ENCODE measurements around the gene CHADL. TPM values are rescaled to one million over a fixed set of nuclear protein-coding genes. Genes with fewer than 3 reads are reported as not detected.

CHADL gene, protein sequence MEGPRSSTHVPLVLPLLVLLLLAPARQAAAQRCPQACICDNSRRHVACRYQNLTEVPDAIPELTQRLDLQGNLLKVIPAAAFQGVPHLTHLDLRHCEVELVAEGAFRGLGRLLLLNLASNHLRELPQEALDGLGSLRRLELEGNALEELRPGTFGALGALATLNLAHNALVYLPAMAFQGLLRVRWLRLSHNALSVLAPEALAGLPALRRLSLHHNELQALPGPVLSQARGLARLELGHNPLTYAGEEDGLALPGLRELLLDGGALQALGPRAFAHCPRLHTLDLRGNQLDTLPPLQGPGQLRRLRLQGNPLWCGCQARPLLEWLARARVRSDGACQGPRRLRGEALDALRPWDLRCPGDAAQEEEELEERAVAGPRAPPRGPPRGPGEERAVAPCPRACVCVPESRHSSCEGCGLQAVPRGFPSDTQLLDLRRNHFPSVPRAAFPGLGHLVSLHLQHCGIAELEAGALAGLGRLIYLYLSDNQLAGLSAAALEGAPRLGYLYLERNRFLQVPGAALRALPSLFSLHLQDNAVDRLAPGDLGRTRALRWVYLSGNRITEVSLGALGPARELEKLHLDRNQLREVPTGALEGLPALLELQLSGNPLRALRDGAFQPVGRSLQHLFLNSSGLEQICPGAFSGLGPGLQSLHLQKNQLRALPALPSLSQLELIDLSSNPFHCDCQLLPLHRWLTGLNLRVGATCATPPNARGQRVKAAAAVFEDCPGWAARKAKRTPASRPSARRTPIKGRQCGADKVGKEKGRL
- total RNA-seq (1 to 10 TPM in 4 of 5 donors, under 1 TPM in 1; 0.75 to 2.3 (median 1.2) TPM), total RNA-seq (0.04 to 1.9 (median 0.64) reads per million in 29 experiments)
- total RNA-seq (2013) = 0.55 TPM

DNA sequence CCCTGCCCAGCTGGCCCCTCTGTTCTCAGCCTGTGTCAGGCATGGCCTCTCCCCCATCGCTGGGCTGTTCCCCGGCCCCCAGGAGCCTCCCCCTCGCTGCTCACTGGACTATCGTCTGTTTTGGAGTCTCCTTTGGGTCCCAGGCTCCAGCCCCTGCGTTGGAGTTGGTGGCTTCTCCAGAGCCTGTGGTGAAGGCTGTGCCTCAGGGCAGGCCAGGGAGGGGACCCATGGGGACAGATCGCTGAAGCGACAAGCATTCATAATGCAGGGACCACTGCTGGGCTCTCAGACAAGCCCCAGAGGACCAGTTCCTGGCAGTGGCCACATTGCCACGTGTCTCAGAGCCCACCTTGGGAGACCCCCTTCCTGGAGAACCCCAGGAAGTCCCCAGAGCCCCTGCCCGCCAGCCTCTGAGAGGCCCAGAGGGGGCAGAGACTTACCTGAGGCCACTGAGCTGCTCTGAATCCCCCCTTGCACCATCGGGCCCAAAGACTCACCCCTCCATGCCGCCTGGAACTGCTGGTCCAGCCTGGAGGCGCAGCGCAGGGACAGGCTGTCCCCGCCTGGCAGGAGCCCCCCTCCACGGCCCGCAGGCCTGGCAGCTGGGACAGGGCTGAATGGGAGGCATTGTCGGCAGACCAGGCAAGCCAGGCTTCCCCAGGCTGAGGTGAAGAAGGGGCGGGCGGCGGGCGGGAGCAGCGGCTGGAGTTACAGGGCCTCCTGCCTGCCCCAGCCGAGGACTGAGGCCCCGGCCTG is at the start of gene CHADL:
Gene CHADL (minus strand): TSS at position 555 of the 756 bp plus-strand sequence. CDS start 50 bp downstream, at position 505.
- Histone ChIP-seq H3K9me3 (no peaks in the 10 kb centered on the region), H3K27ac (ENCODE audit: low read length) (no peak within 1 kb of the TSS), H3K4me3 (ENCODE audit: control insufficient read depth in 1 of 2, extremely low read depth in 1 of 2, low read length in 1 of 2) (no peak within 1 kb of the TSS), H3K36me3 (ENCODE audit: control insufficient read depth in 2 of 2, extremely low read depth in 1 of 2, insufficient read depth in 1 of 2, low read length in 1 of 2) (peaks cover 7% of the 10 kb centered on the region in 2 donors), H3K4me1 (ENCODE audit: control insufficient read depth in 1 of 2, extremely low read depth in 1 of 2, insufficient read depth in 2 of 2, low read length in 2 of 2) (peaks cover 0 to 12% of the 10 kb centered on the region in 2 experiments), H3K27me3 (replicated peaks in 1 of 2; ENCODE audit: control insufficient read depth in 2 of 2, extremely low read depth in 1 of 2, insufficient read depth in 2 of 2, low read length in 1 of 2) (no peaks in the 10 kb centered on the region)
- Mint-ChIP-seq H3K27me3 (no peaks in the 10 kb centered on the region), H3K4me3 (peak within 1 kb of the TSS in 1 of 3 donors; percentile 17), H3K9me3 (no peaks in the 10 kb centered on the region), H3K27ac (no peak within 1 kb of the TSS), H3K4me1 (peaks cover 6 to 13% (median 10%) of the 10 kb centered on the region in 3 donors), H3K36me3 (no peaks in the 10 kb centered on the region)
- CTCF ChIA-PET = no interaction called here
- DNase-seq (no peak), ATAC-seq (replicated peaks in 1 of 4) (no peak)
- POLR2A ChIA-PET = interaction anchor here in 1 of 2 donors (0.7 kb wide), 1 partner anchor 332 kb away, joined by 3 read pairs; no protein-coding TSS in a partner anchor
- WGBS (ENCODE audit: insufficient coverage) = 84% methylated on average over 24 of the region's 24 CpGs

DNA sequence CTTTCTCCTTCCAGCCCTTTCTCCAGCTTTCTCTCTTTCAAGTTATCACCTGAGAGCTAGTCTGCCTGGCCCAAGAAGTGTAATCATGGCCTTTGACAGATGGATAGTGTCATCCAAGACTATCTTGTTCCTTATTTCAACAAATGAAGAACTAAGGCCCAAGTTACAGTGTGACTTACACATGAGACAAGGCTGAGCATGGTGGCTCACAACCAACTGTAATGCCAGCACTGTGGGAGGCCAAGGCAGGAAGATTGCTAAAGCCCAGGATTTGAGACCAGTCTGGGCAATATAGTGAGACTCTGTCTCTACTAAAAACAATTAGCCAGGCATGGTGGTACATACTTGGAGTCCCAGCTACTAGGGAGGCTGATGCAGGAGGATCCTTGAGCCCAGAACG is 48.9 kb upstream of the CHADL start:
- ChIA-PET POLR2A (interaction anchor here in 1 of 2 donors (1.0 kb wide), 1 partner anchor 12 kb away, joined by 3 read pairs; the partner anchor contains the start of gene ZC3H7B), CTCF (no interaction called here)
- Mint-ChIP-seq H3K4me1 (peaks cover 9 to 17% (median 17%) of the 10 kb centered on the region in 3 donors), H3K36me3 (no peaks in the 10 kb centered on the region), H3K27ac (no peak overlapping the region), H3K4me3 (no peak overlapping the region), H3K9me3 (no peaks in the 10 kb centered on the region), H3K27me3 (no peaks in the 10 kb centered on the region)
- H3K9me3 ChIP-seq = no peaks in the 10 kb centered on the region
- peaks cover 10 to 16% of the 10 kb centered on the region in 2 experiments for H3K4me1 ChIP-seq (ENCODE audit: control insufficient read depth in 1 of 2, extremely low read depth in 1 of 2, insufficient read depth in 2 of 2, low read length in 2 of 2)
- ATAC-seq (replicated peaks in 1 of 4) = no peak
- no CpG with 5 or more reads among the region's 1 CpG for WGBS (ENCODE audit: insufficient coverage)
- peaks cover 0 to 2% of the 10 kb centered on the region in 2 donors for H3K36me3 ChIP-seq (ENCODE audit: control insufficient read depth in 2 of 2, extremely low read depth in 1 of 2, insufficient read depth in 1 of 2, low read length in 1 of 2)
- H3K27me3 ChIP-seq (replicated peaks in 1 of 2; ENCODE audit: control insufficient read depth in 2 of 2, extremely low read depth in 1 of 2, insufficient read depth in 2 of 2, low read length in 1 of 2) = no peaks in the 10 kb centered on the region
- DNase-seq = no peak
- no peak overlapping the region for H3K27ac ChIP-seq (ENCODE audit: low read length)
- no peak overlapping the region for H3K4me3 ChIP-seq (ENCODE audit: control insufficient read depth in 1 of 2, extremely low read depth in 1 of 2, low read length in 1 of 2)

- Mint-ChIP-seq H3K27ac (peak overlapping the region; percentile 82 to 86), H3K4me1 (peaks cover 13 to 25% (median 24%) of the 10 kb centered on the region in 3 donors), H3K4me3 (peak overlapping the region; percentile 29 to 56 (median 49)), H3K9me3 (no peaks in the 10 kb centered on the region), H3K27me3 (no peaks in the 10 kb centered on the region), H3K36me3 (peaks cover 3% of the 10 kb centered on the region)
- H3K36me3 ChIP-seq (ENCODE audit: control insufficient read depth in 2 of 2, extremely low read depth in 1 of 2, insufficient read depth in 1 of 2, low read length in 1 of 2) = peaks cover 0 to 12% of the 10 kb centered on the region in 2 donors
- H3K9me3 ChIP-seq = no peaks in the 10 kb centered on the region
- no peak for DNase-seq
- H3K27ac ChIP-seq (ENCODE audit: low read length) = no peak overlapping the region
- POLR2A ChIA-PET = interaction anchor here (0.6 to 1.0 kb wide), 3 partner anchors 13 to 72 kb away, joined by 3 to 8 read pairs (median 3); partner anchors contain the start of gene ZC3H7B (in 1 of the 2)
- no peak overlapping the region for H3K4me3 ChIP-seq (ENCODE audit: control insufficient read depth in 1 of 2, extremely low read depth in 1 of 2, low read length in 1 of 2)
- ATAC-seq (replicated peaks in 1 of 4) = no peak
- no peaks in the 10 kb centered on the region for H3K27me3 ChIP-seq (replicated peaks in 1 of 2; ENCODE audit: control insufficient read depth in 2 of 2, extremely low read depth in 1 of 2, insufficient read depth in 2 of 2, low read length in 1 of 2)
- CTCF ChIA-PET = no interaction called here
- peaks cover 12 to 25% of the 10 kb centered on the region in 2 experiments for H3K4me1 ChIP-seq (ENCODE audit: control insufficient read depth in 1 of 2, extremely low read depth in 1 of 2, insufficient read depth in 2 of 2, low read length in 2 of 2)
- WGBS (ENCODE audit: insufficient coverage) = 96% methylated on average over 3 of the region's 9 CpGs
Observed at GRCh38 chr22:41288245-41288946, 47.7 kb upstream of the CHADL start.

DNA sequence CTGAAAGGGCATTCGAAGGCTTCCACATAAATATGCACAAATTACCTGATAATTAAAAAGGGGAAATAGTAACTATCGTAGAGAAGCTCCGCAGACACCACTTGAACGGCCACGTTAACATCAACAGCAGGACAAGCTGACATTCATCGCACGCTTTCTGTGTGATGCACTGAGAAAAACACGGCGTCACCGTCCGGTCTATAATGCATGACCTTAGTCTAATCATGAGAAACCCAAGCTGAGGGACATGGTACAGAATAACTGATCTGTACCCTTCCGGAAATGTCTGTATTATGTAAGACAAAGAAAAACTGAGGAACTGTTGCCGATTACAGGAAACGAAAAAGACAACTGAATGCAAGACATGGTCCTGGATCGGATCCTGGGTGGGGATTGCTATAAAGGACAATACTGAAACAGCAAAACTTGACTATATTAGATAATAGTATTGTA is 45.9 kb upstream of the CHADL start:
- POLR2A ChIA-PET = interaction anchor here (0.5 to 1.5 kb wide), 10 partner anchors 11 to 514 kb away, joined by 3 to 10 read pairs (median 6); partner anchors contain the start of genes CCDC134 (in 1 of the 2), ST13 (in 1 of the 2), TEF (in 1 of the 2) and XPNPEP3 (in 1 of the 2)
- H3K36me3 Mint-ChIP-seq = peaks cover 11% of the 10 kb centered on the region
- peak overlapping the region; percentile 89 to 98 (median 96) for H3K4me3 Mint-ChIP-seq
- peak overlapping the region; percentile 84 for H3K27ac ChIP-seq (ENCODE audit: low read length)
- CTCF ChIA-PET = interaction anchor here in 1 of 2 donors (0.6 to 1.7 kb wide), 4 partner anchors 15 to 95 kb away, joined by 3 to 9 read pairs (median 3); partner anchors contain the start of genes TEF and ZC3H7B
- no peaks in the 10 kb centered on the region for H3K9me3 ChIP-seq
- H3K36me3 ChIP-seq (ENCODE audit: control insufficient read depth in 2 of 2, extremely low read depth in 1 of 2, insufficient read depth in 1 of 2, low read length in 1 of 2) = peaks cover 11 to 20% of the 10 kb centered on the region in 2 donors
- H3K27ac Mint-ChIP-seq = peak overlapping the region; percentile 99
- no peaks in the 10 kb centered on the region for H3K27me3 Mint-ChIP-seq
- H3K4me1 ChIP-seq (ENCODE audit: control insufficient read depth in 1 of 2, extremely low read depth in 1 of 2, insufficient read depth in 2 of 2, low read length in 2 of 2) = peaks cover 13 to 29% of the 10 kb centered on the region in 2 experiments
- peak overlapping the region; percentile 66 to 89 for H3K4me3 ChIP-seq (ENCODE audit: control insufficient read depth in 1 of 2, extremely low read depth in 1 of 2, low read length in 1 of 2)
- no peaks in the 10 kb centered on the region for H3K27me3 ChIP-seq (replicated peaks in 1 of 2; ENCODE audit: control insufficient read depth in 2 of 2, extremely low read depth in 1 of 2, insufficient read depth in 2 of 2, low read length in 1 of 2)
- WGBS (ENCODE audit: insufficient coverage) = 0% methylated on average over 8 of the region's 15 CpGs
- H3K9me3 Mint-ChIP-seq = no peaks in the 10 kb centered on the region
- peak in 27 of 35 experiments; percentile 20 to 73 (median 47) for DNase-seq
- ATAC-seq (replicated peaks in 1 of 4) = peak; percentile 7 to 28 (median 14)
- peaks cover 24 to 33% (median 30%) of the 10 kb centered on the region in 3 donors for H3K4me1 Mint-ChIP-seq

DNA sequence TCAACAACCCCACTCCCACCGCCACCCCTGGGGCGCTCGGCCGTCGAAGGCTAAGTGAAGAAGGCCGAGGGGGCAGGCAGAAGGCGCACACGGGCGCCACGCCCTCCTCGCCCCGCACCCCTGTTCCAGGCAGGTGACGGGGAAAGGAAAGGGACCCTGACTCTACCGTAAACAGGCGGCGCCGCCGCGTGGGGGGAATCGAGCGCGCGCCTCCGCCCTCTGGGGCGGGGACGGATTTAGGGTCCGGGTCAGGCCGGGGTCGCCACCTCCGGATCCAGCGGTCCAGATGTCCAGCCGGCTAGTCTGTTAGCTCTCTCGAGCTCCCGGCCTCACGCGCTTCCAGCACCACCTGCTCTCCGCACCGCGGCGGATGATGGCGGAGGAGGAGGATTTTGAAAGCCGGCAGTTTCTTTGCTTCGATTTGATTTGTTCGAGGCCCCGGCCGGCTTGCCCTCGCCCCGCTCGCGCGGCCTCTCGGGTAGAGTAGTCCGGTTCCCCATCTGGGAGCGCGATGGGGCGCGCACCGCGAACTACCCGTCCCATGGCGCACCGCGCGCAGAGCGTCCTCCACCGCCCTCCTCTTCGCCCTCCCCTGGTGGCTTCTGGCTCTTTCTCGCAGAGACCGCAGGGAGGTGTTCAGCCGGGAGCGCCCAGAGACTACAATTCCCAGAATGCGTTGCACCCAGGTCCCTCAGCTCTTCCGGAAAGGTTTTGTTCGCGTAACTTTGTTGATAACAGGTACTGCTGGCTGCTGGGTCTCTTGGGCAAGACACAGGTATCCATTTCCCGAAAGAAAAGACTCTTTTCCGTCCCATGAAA is 45.3 kb upstream of the CHADL start, which contains the start of gene RANGAP1:
Gene RANGAP1 (minus strand): TSS at position 368 of the 819 bp plus-strand sequence. CDS start 5,143 bp downstream, outside the sequence.
- Mint-ChIP-seq H3K27ac (peak within 1 kb of the TSS; percentile 99), H3K27me3 (no peaks in the 10 kb centered on the region), H3K4me1 (peaks cover 31 to 37% (median 34%) of the 10 kb centered on the region in 3 donors), H3K4me3 (peak within 1 kb of the TSS; percentile 89 to 98 (median 96)), H3K36me3 (peaks cover 11% of the 10 kb centered on the region), H3K9me3 (no peaks in the 10 kb centered on the region)
- under 1% methylated on average over 69 of the region's 77 CpGs for WGBS (ENCODE audit: insufficient coverage)
- Histone ChIP-seq H3K9me3 (no peaks in the 10 kb centered on the region), H3K36me3 (ENCODE audit: control insufficient read depth in 2 of 2, extremely low read depth in 1 of 2, insufficient read depth in 1 of 2, low read length in 1 of 2) (peaks cover 18 to 25% of the 10 kb centered on the region in 2 donors), H3K27me3 (replicated peaks in 1 of 2; ENCODE audit: control insufficient read depth in 2 of 2, extremely low read depth in 1 of 2, insufficient read depth in 2 of 2, low read length in 1 of 2) (no peaks in the 10 kb centered on the region), H3K4me3 (ENCODE audit: control insufficient read depth in 1 of 2, extremely low read depth in 1 of 2, low read length in 1 of 2) (peak within 1 kb of the TSS; percentile 66 to 90), H3K27ac (ENCODE audit: low read length) (peak within 1 kb of the TSS; percentile 93), H3K4me1 (ENCODE audit: control insufficient read depth in 1 of 2, extremely low read depth in 1 of 2, insufficient read depth in 2 of 2, low read length in 2 of 2) (peaks cover 13 to 35% of the 10 kb centered on the region in 2 experiments)
- ChIA-PET CTCF (interaction anchor here (0.5 to 1.7 kb wide), 7 partner anchors 15 to 474 kb away, joined by 3 to 9 read pairs (median 3); partner anchors contain the start of genes TEF (in 1 of the 2) and ZC3H7B (in 1 of the 2)), POLR2A (interaction anchor here (0.5 to 1.5 kb wide), 12 partner anchors 12 to 515 kb away, joined by 3 to 10 read pairs (median 4); partner anchors contain the start of genes CCDC134 (in 1 of the 2), PHF5A (in 1 of the 2), ST13 (in 1 of the 2) and TEF (in 1 of the 2))
- peak; percentile 89 to 97 (median 94) for ATAC-seq (replicated peaks in 1 of 4)
- DNase-seq = peak; percentile 96 to 100 (median 99)
